ENCODE data around the gene TNPO2.

TNPO2 gene

GRCh38 chr19:12695997-12696365 is 27.8 kb downstream of the TNPO2 start:
- H3K4me2 ChIP-seq (ENCODE audit: low read length), result peak overlapping the region; percentile 77
- H3K4me1 ChIP-seq (ENCODE audit: low read length), result peaks cover 24% of the 10 kb centered on the region
- H3K27me3 ChIP-seq (ENCODE audit: low read depth, low read length), result no peaks in the 10 kb centered on the region
- peak overlapping the region; percentile 82 for H3K4me3 ChIP-seq (ENCODE audit: low read length)
- no peaks in the 10 kb centered on the region for H3K79me2 ChIP-seq (ENCODE audit: low read length)
- TF ChIP-seq EZH2phosphoT487 (IDR thresholded peaks at IDR 0.05; ENCODE audit: low read depth) (no peak), CTCF (IDR thresholded peaks at IDR 0.05; ENCODE audit: low read depth, low read length) (no peak)
- peak overlapping the region; percentile 77 for H3K9ac ChIP-seq (ENCODE audit: low read length)
- H3K27ac ChIP-seq (ENCODE audit: low read length), result no peak overlapping the region
- peaks cover 22% of the 10 kb centered on the region for H3K36me3 ChIP-seq (replicated peaks; ENCODE audit: low read depth, low read length)
- H2AFZ ChIP-seq (ENCODE audit: low read depth, low read length), result peak overlapping the region; percentile 13; the same call in 1 of the 2 replicates
- H3K9me3 ChIP-seq (ENCODE audit: insufficient read depth, low read length), result no peaks in the 10 kb centered on the region
- no peaks in the 10 kb centered on the region for H4K20me1 ChIP-seq (ENCODE audit: insufficient read depth, low read length)

GRCh38 chr19:12695514-12695913 is 28.2 kb downstream of the TNPO2 start:
- Histone ChIP-seq H3K27ac (ENCODE audit: low read length) (no peak overlapping the region), H3K36me3 (replicated peaks; ENCODE audit: low read depth, low read length) (peaks cover 18% of the 10 kb centered on the region), H3K27me3 (ENCODE audit: low read depth, low read length) (no peaks in the 10 kb centered on the region), H3K4me1 (ENCODE audit: low read length) (peaks cover 24% of the 10 kb centered on the region), H4K20me1 (ENCODE audit: insufficient read depth, low read length) (no peaks in the 10 kb centered on the region), H2AFZ (ENCODE audit: low read depth, low read length) (no peak overlapping the region), H3K9ac (ENCODE audit: low read length) (peak overlapping the region; percentile 77; the same call in 1 of the 2 replicates), H3K4me2 (ENCODE audit: low read length) (peak overlapping the region; percentile 77), H3K4me3 (ENCODE audit: low read length) (peak overlapping the region; percentile 82), H3K9me3 (ENCODE audit: insufficient read depth, low read length) (no peaks in the 10 kb centered on the region), H3K79me2 (ENCODE audit: low read length) (no peaks in the 10 kb centered on the region)
- TF ChIP-seq CTCF (IDR thresholded peaks at IDR 0.05; ENCODE audit: low read depth, low read length) (no peak), EZH2phosphoT487 (IDR thresholded peaks at IDR 0.05; ENCODE audit: low read depth) (no peak)

DNA sequence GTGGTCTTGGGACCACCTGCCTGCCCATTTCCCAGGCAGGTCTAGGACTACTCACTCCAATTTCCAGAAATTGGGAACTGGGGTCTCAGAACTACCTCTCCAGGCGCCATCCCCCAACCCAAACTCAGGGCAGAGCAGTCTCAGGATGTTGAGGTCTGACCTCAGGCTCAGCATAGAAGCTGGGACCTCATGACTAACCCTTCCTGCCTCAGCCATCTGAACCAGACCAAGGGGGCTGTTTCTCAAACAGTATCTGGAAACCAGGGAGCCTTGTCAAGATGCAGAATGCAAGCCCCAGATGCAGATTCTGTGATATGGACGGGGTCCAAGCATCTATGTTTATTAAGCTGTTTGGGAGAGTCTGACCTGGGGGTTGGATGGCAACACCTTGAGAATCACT is 28.6 kb downstream of the TNPO2 start:
- Histone ChIP-seq H3K27ac (ENCODE audit: low read length) (no peak overlapping the region), H3K9ac (ENCODE audit: low read length) (no peak overlapping the region), H3K27me3 (ENCODE audit: low read depth, low read length) (no peaks in the 10 kb centered on the region), H2AFZ (ENCODE audit: low read depth, low read length) (no peak overlapping the region), H3K36me3 (replicated peaks; ENCODE audit: low read depth, low read length) (peaks cover 17% of the 10 kb centered on the region), H3K4me1 (ENCODE audit: low read length) (peaks cover 24% of the 10 kb centered on the region), H3K9me3 (ENCODE audit: insufficient read depth, low read length) (no peaks in the 10 kb centered on the region), H4K20me1 (ENCODE audit: insufficient read depth, low read length) (no peaks in the 10 kb centered on the region), H3K4me2 (ENCODE audit: low read length) (peak overlapping the region; percentile 77), H3K79me2 (ENCODE audit: low read length) (no peaks in the 10 kb centered on the region), H3K4me3 (ENCODE audit: low read length) (peak overlapping the region; percentile 82; the same call in 1 of the 2 replicates)
- no peak for TF ChIP-seq CTCF (IDR thresholded peaks at IDR 0.05; ENCODE audit: low read depth, low read length)
- no peak for TF ChIP-seq EZH2phosphoT487 (IDR thresholded peaks at IDR 0.05; ENCODE audit: low read depth)

GRCh38 chr19:12694641-12695040 is 29.1 kb downstream of the TNPO2 start:
- H3K4me1 ChIP-seq (ENCODE audit: low read length), result peaks cover 24% of the 10 kb centered on the region
- no peak overlapping the region for H3K4me2 ChIP-seq (ENCODE audit: low read length)
- no peak overlapping the region for H3K9ac ChIP-seq (ENCODE audit: low read length)
- no peaks in the 10 kb centered on the region for H3K27me3 ChIP-seq (ENCODE audit: low read depth, low read length)
- no peak overlapping the region for H3K27ac ChIP-seq (ENCODE audit: low read length)
- no peak for TF ChIP-seq CTCF (IDR thresholded peaks at IDR 0.05; ENCODE audit: low read depth, low read length)
- no peak for TF ChIP-seq EZH2phosphoT487 (IDR thresholded peaks at IDR 0.05; ENCODE audit: low read depth)
- no peak overlapping the region for H2AFZ ChIP-seq (ENCODE audit: low read depth, low read length)
- H3K4me3 ChIP-seq (ENCODE audit: low read length), result no peak overlapping the region
- H3K36me3 ChIP-seq (replicated peaks; ENCODE audit: low read depth, low read length), result peaks cover 13% of the 10 kb centered on the region
- no peaks in the 10 kb centered on the region for H3K79me2 ChIP-seq (ENCODE audit: low read length)
- no peaks in the 10 kb centered on the region for H4K20me1 ChIP-seq (ENCODE audit: insufficient read depth, low read length)
- H3K9me3 ChIP-seq (ENCODE audit: insufficient read depth, low read length), result no peaks in the 10 kb centered on the region

Data from OCI-LY3 (cell line).